Loucy (cell line): Measurements from ENCODE around the gene BRIP1.

Source experiments
- H2AFZ ChIP-seq: fragments of 200-600 bp; sonication (generic); 2 replicates; pipeline ENCODE4 v1.6.0; 2016; ENCODE audit warnings: antibody characterized with exemption, mild to moderate bottlenecking, low read length, moderate library complexity
- H3F3A ChIP-seq: fragments of 200-600 bp; 2 replicates; pipeline ENCODE4 v1.6.0; 2016; ENCODE audit warnings: antibody characterized with exemption, low read depth, mild to moderate bottlenecking
- H3K27me3 ChIP-seq: fragments of 200-600 bp; sonication (generic); 2 replicates; pipeline ENCODE4 v1.6.1; 2014; ENCODE audit warnings: low read length, mild to moderate bottlenecking; ENCODE audit not compliant: insufficient read depth, poor library complexity, severe bottlenecking
- H3K36me3 ChIP-seq: fragments of 200-600 bp; sonication (generic); 2 replicates; pipeline ENCODE4 v1.6.1; 2016; ENCODE audit warnings: low read length; ENCODE audit not compliant: insufficient read depth
- H3K4me1 ChIP-seq: fragments of 200-600 bp; sonication (generic); 2 replicates; pipeline ENCODE4 v1.5.1; 2014; ENCODE audit warnings: low read length, mild to moderate bottlenecking; ENCODE audit not compliant: insufficient read depth, poor library complexity, severe bottlenecking
- H3K4me2 ChIP-seq: fragments of 200-600 bp; sonication (generic); 2 replicates; pipeline ENCODE4 v1.6.0; 2014; ENCODE audit warnings: antibody characterized with exemption, low read length, low read depth, mild to moderate bottlenecking; ENCODE audit not compliant: poor library complexity, severe bottlenecking
- H3K4me3 ChIP-seq: fragments of 200-600 bp; sonication (generic); 2 replicates; pipeline ENCODE4 v1.5.1; 2014; ENCODE audit warnings: low read length, mild to moderate bottlenecking, mixed read lengths; ENCODE audit not compliant: poor library complexity, severe bottlenecking
- H3K79me2 ChIP-seq: fragments of 200-600 bp; sonication (generic); 2 replicates; pipeline ENCODE4 v1.6.1; 2014; ENCODE audit warnings: low read length; ENCODE audit not compliant: insufficient read depth
- H3K9ac ChIP-seq: fragments of 200-600 bp; sonication (generic); 2 replicates; pipeline ENCODE4 v1.6.0; 2014; ENCODE audit warnings: mild to moderate bottlenecking, low read depth, low read length, moderate library complexity; ENCODE audit not compliant: poor library complexity, severe bottlenecking
- H3K9me2 ChIP-seq: fragments of 200-600 bp; sonication (generic); replicated peaks from 2 replicates; pipeline ENCODE4 v1.6.1; 2016; ENCODE audit warnings: low read depth, low read length, mixed read lengths
- H3K9me3 ChIP-seq: fragments of 200-600 bp; sonication (generic); 2 replicates; pipeline ENCODE4 v1.6.1; 2014; ENCODE audit warnings: mild to moderate bottlenecking, antibody characterized with exemption, low read length, low read depth; ENCODE audit not compliant: insufficient read depth
- H4K20me1 ChIP-seq: fragments of 200-600 bp; sonication (generic); 2 replicates; pipeline ENCODE4 v1.6.0; 2014; ENCODE audit warnings: antibody characterized with exemption, low read length, mild to moderate bottlenecking; ENCODE audit not compliant: insufficient read depth, poor library complexity, severe bottlenecking
- EZH2phosphoT487 ChIP-seq: fragments of 200-600 bp; IDR thresholded peaks from 2 replicates; pipeline ENCODE4 v1.6.1; 2018; ENCODE audit warnings: antibody characterized with exemption, mild to moderate bottlenecking, moderate library complexity, borderline replicate concordance
- TF ChIP-seq, protein P1 (sequence below): fragments of 200-600 bp; sonication (generic); conservative IDR thresholded peaks from 2 replicates; pipeline ENCODE4 v1.5.1; 2014; ENCODE audit warnings: mild to moderate bottlenecking, antibody characterized with exemption, low read length

Gene BRIP1

GRCh38 chr17:61698244-61698643 lies 165.1 kb downstream of the BRIP1 start:
- Histone ChIP-seq H3K36me3 (no peaks in the 10 kb centered on the region), H3K27me3 (no peaks in the 10 kb centered on the region), H3K9ac (no peak overlapping the region), H3K9me3 (peaks cover 15% of the 10 kb centered on the region; the same call in 1 of the 2 replicates), H3K4me1 (no peaks in the 10 kb centered on the region), H3K79me2 (no peaks in the 10 kb centered on the region), H3K9me2 (no peaks in the 10 kb centered on the region), H4K20me1 (no peaks in the 10 kb centered on the region), H3K4me3 (no peak overlapping the region), H3K4me2 (no peak overlapping the region), H2AFZ (no peak overlapping the region), H3F3A (0 out of 2 replicates have a peak, but pooled peaks cover 2% of the 10 kb centered on the region)
- TF ChIP-seq, protein P1, sequence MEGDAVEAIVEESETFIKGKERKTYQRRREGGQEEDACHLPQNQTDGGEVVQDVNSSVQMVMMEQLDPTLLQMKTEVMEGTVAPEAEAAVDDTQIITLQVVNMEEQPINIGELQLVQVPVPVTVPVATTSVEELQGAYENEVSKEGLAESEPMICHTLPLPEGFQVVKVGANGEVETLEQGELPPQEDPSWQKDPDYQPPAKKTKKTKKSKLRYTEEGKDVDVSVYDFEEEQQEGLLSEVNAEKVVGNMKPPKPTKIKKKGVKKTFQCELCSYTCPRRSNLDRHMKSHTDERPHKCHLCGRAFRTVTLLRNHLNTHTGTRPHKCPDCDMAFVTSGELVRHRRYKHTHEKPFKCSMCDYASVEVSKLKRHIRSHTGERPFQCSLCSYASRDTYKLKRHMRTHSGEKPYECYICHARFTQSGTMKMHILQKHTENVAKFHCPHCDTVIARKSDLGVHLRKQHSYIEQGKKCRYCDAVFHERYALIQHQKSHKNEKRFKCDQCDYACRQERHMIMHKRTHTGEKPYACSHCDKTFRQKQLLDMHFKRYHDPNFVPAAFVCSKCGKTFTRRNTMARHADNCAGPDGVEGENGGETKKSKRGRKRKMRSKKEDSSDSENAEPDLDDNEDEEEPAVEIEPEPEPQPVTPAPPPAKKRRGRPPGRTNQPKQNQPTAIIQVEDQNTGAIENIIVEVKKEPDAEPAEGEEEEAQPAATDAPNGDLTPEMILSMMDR: no peak
- TF ChIP-seq EZH2phosphoT487: no peak

DNA sequence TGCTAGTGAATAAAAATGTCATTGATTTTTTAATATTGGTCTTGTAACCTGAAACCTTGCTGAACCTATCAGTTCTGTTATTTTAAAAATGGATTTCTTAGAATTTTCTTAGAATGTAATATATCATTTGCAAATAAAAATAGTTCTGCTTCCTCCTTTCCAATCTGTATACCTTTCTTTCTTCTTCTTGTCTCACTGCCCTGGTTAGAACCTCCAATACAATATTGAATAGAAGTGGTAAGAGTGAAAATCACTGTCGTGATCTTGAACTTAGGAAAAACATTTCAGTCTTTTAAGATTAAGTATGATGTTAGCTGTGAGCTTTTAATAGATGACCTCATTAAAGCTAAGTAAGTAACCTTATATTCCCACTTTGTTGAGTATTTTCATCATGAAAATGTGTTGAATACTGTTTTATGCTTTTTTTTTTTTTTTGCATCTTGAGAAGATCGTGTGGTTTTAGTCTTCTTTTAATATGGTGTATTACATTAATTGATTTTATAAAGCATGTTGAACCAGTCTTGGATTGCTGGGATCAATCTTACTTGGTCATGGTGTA lies 167.5 kb downstream of the BRIP1 start:
- no peak for TF ChIP-seq EZH2phosphoT487
- H4K20me1 ChIP-seq: no peaks in the 10 kb centered on the region
- no peaks in the 10 kb centered on the region; the same call in 1 of the 2 replicates for H3K36me3 ChIP-seq
- H3K4me2 ChIP-seq: no peak overlapping the region
- H3K9ac ChIP-seq: no peak overlapping the region
- no peaks in the 10 kb centered on the region for H3K9me2 ChIP-seq
- peaks cover 15% of the 10 kb centered on the region; the same call in 1 of the 2 replicates for H3K9me3 ChIP-seq
- 0 out of 2 replicates have a peak, but pooled peaks cover 2% of the 10 kb centered on the region for H3F3A ChIP-seq
- H3K4me1 ChIP-seq: no peaks in the 10 kb centered on the region
- no peaks in the 10 kb centered on the region for H3K79me2 ChIP-seq
- H2AFZ ChIP-seq: no peak overlapping the region
- no peak overlapping the region for H3K4me3 ChIP-seq
- H3K27me3 ChIP-seq: no peaks in the 10 kb centered on the region

DNA sequence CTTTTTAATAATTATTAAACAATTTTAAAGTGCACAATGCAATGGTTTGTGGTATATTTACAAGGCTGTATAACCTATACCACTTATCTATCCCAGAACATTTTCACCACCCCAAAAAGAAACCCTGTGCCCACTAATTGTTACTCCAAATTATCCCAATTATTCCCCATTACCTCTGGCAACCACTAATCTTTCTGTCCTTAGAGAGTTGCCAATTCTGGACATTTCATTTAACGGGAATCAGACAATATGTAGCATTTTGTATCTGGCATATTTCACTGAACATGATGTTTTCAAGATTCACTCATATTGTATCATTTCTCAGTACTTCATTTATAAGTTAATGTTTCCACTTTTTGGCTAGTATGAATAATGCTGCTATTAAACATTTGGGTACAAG lies 169.2 kb downstream of the BRIP1 start:
- H3K9ac ChIP-seq: no peak overlapping the region
- H2AFZ ChIP-seq: no peak overlapping the region
- no peaks in the 10 kb centered on the region for H4K20me1 ChIP-seq
- H3F3A ChIP-seq: 0 out of 2 replicates have a peak, but pooled peaks cover 2% of the 10 kb centered on the region
- TF ChIP-seq, protein P1: no peak
- no peak for TF ChIP-seq EZH2phosphoT487
- H3K9me3 ChIP-seq: no peaks in the 10 kb centered on the region
- no peak overlapping the region for H3K4me2 ChIP-seq
- peaks cover 5% of the 10 kb centered on the region; the same call in 1 of the 2 replicates for H3K36me3 ChIP-seq
- H3K4me3 ChIP-seq: no peak overlapping the region
- no peaks in the 10 kb centered on the region for H3K9me2 ChIP-seq
- no peaks in the 10 kb centered on the region for H3K4me1 ChIP-seq
- no peaks in the 10 kb centered on the region for H3K79me2 ChIP-seq
- no peaks in the 10 kb centered on the region for H3K27me3 ChIP-seq
